ENCODE data around the gene SCARF2.

DNA sequence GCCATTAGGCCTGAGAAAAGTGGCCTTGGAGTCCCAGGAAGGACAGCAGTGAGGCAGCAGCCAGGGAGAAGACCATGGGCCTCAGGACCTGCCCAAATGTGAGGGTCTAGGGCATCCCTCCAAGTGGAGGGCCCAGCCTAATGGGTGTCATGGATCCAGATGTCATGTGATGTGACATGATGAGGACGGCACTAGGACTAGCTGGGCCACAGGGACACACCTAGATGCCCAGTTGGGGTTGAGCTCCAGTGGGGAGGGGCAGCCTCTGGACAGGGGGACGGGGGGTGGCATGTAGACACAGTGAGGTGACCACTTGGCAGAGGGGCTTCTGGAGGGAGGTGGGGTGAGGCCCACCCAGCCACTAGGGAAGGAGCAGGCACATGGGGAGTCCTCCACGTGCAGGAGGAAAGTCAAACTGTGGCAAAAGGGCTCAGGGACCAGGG, 5.4 kb downstream of the SCARF2 start:
- TF ChIP-seq SIN3A (IDR thresholded peaks at IDR 0.05; ENCODE audit: borderline replicate concordance, insufficient read depth, low read length) (no peak), TAF1 (IDR thresholded peaks at IDR 0.05; ENCODE audit: borderline replicate concordance, insufficient read depth, low read length) (no peak)
